GM12878 (cell line): ENCODE data around the gene OR51E2. TPM values are rescaled to one million over a fixed set of nuclear protein-coding genes. Genes with fewer than 3 reads are reported as not detected.

Experiments
- ATAC-seq: fragments of 200-7000 bp; cut with Tn5 transposase; 3 replicates; pipeline ENCODE4 v1.9.1; 2020; ENCODE audit warnings: mild to moderate bottlenecking, moderate library complexity
- BruUV-seq: library from RNA; stranded (reverse); fragments of 400-500 nt; replicated peaks from 2 replicates; lab custom pipeline; 2021; lab: Mats Ljungman, UMichigan
- CTCF ChIA-PET: fragments of 300-600 bp; sonication (Branson Sonifier 250); formaldehyde crosslinking; extraction: SDS; loops from one replicate; lab custom pipeline; 2021; ENCODE audit warnings: inconsistent platforms; lab: Yijun Ruan, JAX
- POLR2A ChIA-PET: fragments of 350-600 bp; formaldehyde crosslinking; extraction: SDS; loops from one replicate; lab custom pipeline; 2021; ENCODE audit warnings: inconsistent platforms; lab: Charles Lee
- RAD21 ChIA-PET: fragments of 300-600 bp; sonication (Branson Sonifier 250); formaldehyde crosslinking; loops from one replicate; lab custom pipeline; 2023; ENCODE audit warnings: antibody characterized with exemption; ENCODE audit not compliant: unreplicated experiment; lab: Charles Lee
- SMC1A ChIA-PET: fragments of 300-600 bp; sonication (Branson Sonifier 250); formaldehyde crosslinking; loops from one replicate; lab custom pipeline; 2023; ENCODE audit not compliant: unreplicated experiment, uncharacterized antibody; lab: Charles Lee
- DNase-seq: peaks from one replicate; pipeline ENCODE4 v3.0.0-alpha.2; 2011; ENCODE audit warnings: low read depth, low spot score
- FAIRE-seq: peaks from 3 replicates; lab custom pipeline; 2011; peaks lifted over from hg19 to GRCh38; lab: Jason Lieb, UNC
- H2AFZ ChIP-seq: 2 replicates; pipeline ENCODE4 v1.6.0; 2011; ENCODE audit warnings: low read depth, low read length, control low read depth; ENCODE audit not compliant: control insufficient read depth
- H3K27ac ChIP-seq: 2 replicates; pipeline ENCODE4 v1.5.1; 2011; ENCODE audit warnings: control low read depth; ENCODE audit not compliant: control insufficient read depth, insufficient read depth
- H3K27me3 ChIP-seq, 2 experiments: replicated peaks in 1 of 2; 2 replicates each; pipeline versions ENCODE4 v1.6.0 to v1.6.1; 2011; ENCODE audit warnings: low read length in 1 of 2; ENCODE audit not compliant: control insufficient read depth in 2 of 2, insufficient read depth in 2 of 2
- H3K36me3 ChIP-seq, 2 experiments: 2 replicates each; pipeline ENCODE4 v1.5.1; 2011; ENCODE audit warnings: low read length in 1 of 2; ENCODE audit not compliant: control insufficient read depth in 2 of 2, insufficient read depth in 2 of 2
- H3K4me1 ChIP-seq: 2 replicates; pipeline ENCODE4 v1.6.1; 2011; ENCODE audit warnings: mild to moderate bottlenecking, low read length, moderate library complexity, mixed read lengths; ENCODE audit not compliant: control insufficient read depth, insufficient read depth
- H3K4me2 ChIP-seq: 2 replicates; pipeline ENCODE4 v1.6.0; 2011; ENCODE audit warnings: control low read depth; ENCODE audit not compliant: control insufficient read depth, insufficient read depth
- H3K4me3 ChIP-seq: fragments of 200-600 bp; sonication (generic); 2 replicates; pipeline ENCODE4 v1.5.1; 2016
- H3K79me2 ChIP-seq: 2 replicates; pipeline ENCODE4 v1.6.0; 2011; ENCODE audit warnings: low read length; ENCODE audit not compliant: control insufficient read depth, insufficient read depth
- H3K9ac ChIP-seq: 2 replicates; pipeline ENCODE4 v1.8.0; 2011; ENCODE audit warnings: low read length, control low read depth, mixed read lengths; ENCODE audit not compliant: control insufficient read depth, insufficient read depth
- H3K9me3 ChIP-seq: replicated peaks from 3 replicates; pipeline ENCODE4 v1.5.1; 2011; ENCODE audit warnings: mild to moderate bottlenecking, low read length; ENCODE audit not compliant: control insufficient read depth, insufficient read depth
- H4K20me1 ChIP-seq: 2 replicates; pipeline ENCODE4 v1.6.0; 2011; ENCODE audit not compliant: control insufficient read depth, insufficient read depth
- ESRRA ChIP-seq: IDR thresholded peaks from 2 replicates; pipeline ENCODE4 v1.6.1; 2012; ENCODE audit warnings: mild to moderate bottlenecking, low read length, improper control_type of control experiment
- FOXK2 ChIP-seq: fragments of 450-650 bp; IDR thresholded peaks from 2 replicates; pipeline ENCODE4 v1.6.1; 2017; ENCODE audit warnings: mild to moderate bottlenecking, moderate library complexity
- HCFC1 ChIP-seq: fragments of 150-350 bp; IDR thresholded peaks from 2 replicates; pipeline ENCODE4 v1.6.1; 2014; ENCODE audit warnings: low read length
- SREBF2 ChIP-seq: IDR thresholded peaks from 2 replicates; pipeline ENCODE4 v1.6.1; 2012; ENCODE audit warnings: mild to moderate bottlenecking, low read length
- WGBS: methylation state at CpG from one replicate; pipeline ENCODE4 v1.1.6; 2016; ENCODE audit warnings: low lambda C conversion rate; ENCODE audit not compliant: insufficient replicate concordance, insufficient coverage; ENCODE audit errors: missing lambda C conversion rate; 5-methylcytosine and 5-hydroxymethylcytosine counted together
- in situ Hi-C: fragments of 300-500 bp; cut with MboI; formaldehyde crosslinking; loops from 9 replicates; pipeline ENCODE4 v1.14.3; 2018; ENCODE audit warnings: mixed read lengths
- intact Hi-C: fragments of 100-400 bp; cut with micrococcal nuclease; formaldehyde crosslinking; loops from one replicate; pipeline ENCODE4 v1.14.2; 2022; ENCODE audit not compliant: unreplicated experiment
- polyA plus RNA-seq, 11 experiments: library from polyadenylated mRNA; depleted of rRNA in 4 of 11; unstranded in 6 of 11; stranded (reverse) in 5 of 11; fragments of >200 nt; fragmentation: Nextera tagmentation in 4 of 11; fragmentation: Illumina TruSeq in 1 of 11; extraction: Ambion mirVana in 4 of 11; extraction: Trizol in 1 of 11; gene quantifications; 1 replicate in 1 of 11; 2 replicates in 10 of 11; pipeline versions ENCODE4 v1.2.1 to v1.2.3, GENCODE V29; 2011 to 2016; ENCODE audit warnings: inconsistent platforms in 2 of 11, missing spikeins in 2 of 11, low read depth in 1 of 11
- total RNA-seq, 4 experiments: library from RNA; depleted of rRNA in 3 of 4; stranded (reverse); fragments of >200 nt in 3 of 4; fragmentation: Illumina TruSeq in 1 of 4; extraction: Trizol in 1 of 4; gene quantifications; 2 replicates each; pipeline versions ENCODE4 v1.2.1 to v1.2.3, GENCODE V29; 2013 to 2021
- TF ChIP-seq, protein P1 (sequence below): IDR thresholded peaks from 2 replicates; pipeline ENCODE4 v1.6.1; 2011; ENCODE audit warnings: low read depth, low read length, improper control_type of control experiment, borderline replicate concordance

Gene OR51E2
- total and polyA plus RNA-seq, 10 of the 15 experiments (the other 5 are each of a cell fraction or from before 2014, with no cell fraction given): not detected

GRCh38 chr11:4684631-4685285, 12.9 kb downstream of the OR51E2 start (continued):
- TF ChIP-seq, protein P1, sequence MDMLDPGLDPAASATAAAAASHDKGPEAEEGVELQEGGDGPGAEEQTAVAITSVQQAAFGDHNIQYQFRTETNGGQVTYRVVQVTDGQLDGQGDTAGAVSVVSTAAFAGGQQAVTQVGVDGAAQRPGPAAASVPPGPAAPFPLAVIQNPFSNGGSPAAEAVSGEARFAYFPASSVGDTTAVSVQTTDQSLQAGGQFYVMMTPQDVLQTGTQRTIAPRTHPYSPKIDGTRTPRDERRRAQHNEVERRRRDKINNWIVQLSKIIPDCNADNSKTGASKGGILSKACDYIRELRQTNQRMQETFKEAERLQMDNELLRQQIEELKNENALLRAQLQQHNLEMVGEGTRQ: no peak
- TF ChIP-seq FOXK2 (no peak), HCFC1 (no peak)

DNA sequence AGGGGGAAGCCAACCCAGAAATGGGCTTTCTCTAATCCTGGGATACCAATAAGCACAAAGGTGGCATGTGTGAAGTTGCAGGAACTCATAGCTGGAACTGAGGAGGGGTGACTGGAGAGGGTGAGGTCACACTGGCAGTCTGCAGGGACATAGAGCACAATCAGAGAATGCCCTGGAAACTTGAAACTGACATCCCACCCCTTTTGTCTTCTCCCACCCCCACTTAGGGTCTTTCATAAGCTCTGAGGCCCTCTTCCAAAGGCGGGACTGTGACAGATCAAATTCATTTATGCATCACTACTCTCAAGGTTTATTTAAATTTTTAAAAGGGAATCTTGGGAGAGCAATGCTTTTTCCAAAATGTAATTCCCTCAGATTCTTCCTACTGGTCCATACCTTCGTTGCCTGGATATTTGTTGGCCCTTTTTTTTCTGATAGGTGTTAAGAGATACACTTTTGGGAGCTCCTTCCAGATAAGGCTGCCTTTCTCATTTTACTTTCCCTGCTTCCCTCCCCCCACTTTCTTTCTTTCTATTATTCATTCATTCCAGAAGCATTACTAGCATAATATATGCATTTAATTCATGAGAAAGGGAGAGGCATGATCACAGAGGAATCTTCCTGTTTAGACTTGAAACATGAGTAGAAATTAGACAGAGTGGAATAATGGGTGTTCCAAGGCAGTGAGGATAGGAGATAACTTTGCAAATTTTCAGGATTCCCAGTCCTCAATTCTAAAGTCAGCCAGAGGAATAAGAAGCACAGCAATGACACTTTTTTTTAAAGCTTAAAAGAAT, 14.8 kb downstream of the OR51E2 start:
- BruUV-seq: no TSS peak
- Histone ChIP-seq H3K27ac (no peak overlapping the region), H3K79me2 (no peaks in the 10 kb centered on the region), H3K4me1 (no peaks in the 10 kb centered on the region), H3K4me3 (no peak overlapping the region), H3K9me3 (no peaks in the 10 kb centered on the region), H3K36me3 (no peaks in the 10 kb centered on the region; a peak in 1 of 4 replicates), H3K27me3 (no peaks in the 10 kb centered on the region), H4K20me1 (no peaks in the 10 kb centered on the region), H3K9ac (no peak overlapping the region), H2AFZ (no peak overlapping the region), H3K4me2 (no peak overlapping the region)
- CTCF ChIA-PET: no interaction called here
- 8% methylated on average over 2 of the region's 2 CpGs for WGBS
- POLR2A ChIA-PET: no interaction called here
- intact Hi-C loops: no loop called here
- in situ Hi-C loops: no loop called here
- DNase-seq (no peak), FAIRE-seq (no peak), ATAC-seq (no peak)
- SMC1A ChIA-PET: no interaction called here
- RAD21 ChIA-PET: no interaction called here
- no peak for TF ChIP-seq ESRRA
- TF ChIP-seq SREBF2: no peak
